Heart right ventricle (tissue), 16 donors: ENCODE data around the gene CHRM1. TPM values are rescaled to one million over a fixed set of nuclear protein-coding genes. Genes with fewer than 3 reads are reported as not detected.
"Not testable (repeated sequence)": the region's sequence is repeated elsewhere in the genome, so short reads cannot be mapped to it uniquely, and the experiment has no call there.

Experiments used
- ATAC-seq, 8 donors: fragments of 200-7000 bp; cut with Tn5 transposase; one replicate each; pipeline ENCODE4 v1.9.1; 2020; ENCODE audit warnings: mild to moderate bottlenecking in 8 of 8, moderate library complexity in 8 of 8, moderate number of reproducible peaks in 1 of 8
- DNase-seq, 2 donors: peaks; one replicate each; pipeline ENCODE4 v3.0.0-alpha.2; 2020
- H3K27ac ChIP-seq, 10 donors: fragments of 200-600 bp; sonication (generic) in 2 of 10; one replicate each; pipeline versions ENCODE4 v1.5.0 to v1.8.0; 2020 to 2022; ENCODE audit warnings: mild to moderate bottlenecking in 3 of 10
- H3K27me3 ChIP-seq, 7 donors: fragments of 200-600 bp; one replicate each; pipeline ENCODE4 v1.8.0; 2021 to 2022; ENCODE audit warnings: mild to moderate bottlenecking in 2 of 7
- H3K36me3 ChIP-seq, 9 donors: fragments of 200-600 bp; sonication (generic) in 1 of 9; one replicate each; pipeline versions ENCODE4 v1.5.0 to v1.8.0; 2020 to 2022; ENCODE audit warnings: mild to moderate bottlenecking in 2 of 9
- H3K4me1 ChIP-seq, 9 donors: fragments of 200-600 bp; sonication (generic) in 1 of 9; one replicate each; pipeline versions ENCODE4 v1.5.0 to v1.8.0; 2020 to 2022; ENCODE audit warnings: mild to moderate bottlenecking in 4 of 9
- H3K4me3 ChIP-seq, 10 donors: fragments of 200-600 bp; sonication (generic) in 2 of 10; one replicate each; pipeline versions ENCODE4 v1.5.0 to v1.8.0; 2020 to 2022; ENCODE audit warnings: mild to moderate bottlenecking in 7 of 10, moderate library complexity in 2 of 10
- H3K9me3 ChIP-seq, 11 donors: fragments of 200-600 bp in 10 of 11; sonication (generic) in 2 of 11; one replicate each; pipeline versions ENCODE4 v1.5.0 to v1.8.0; 2013 to 2022; ENCODE audit warnings: mild to moderate bottlenecking in 2 of 11, control low read depth in 1 of 11, moderate library complexity in 1 of 11
- WGBS, 2 donors: extraction: QIAGEN DNeasy Blood & Tissue Kit; methylation state at CpG; one replicate each; pipeline ENCODE4 v1.1.7; 2013; ENCODE audit warnings: inconsistent platforms in 1 of 2; 5-methylcytosine and 5-hydroxymethylcytosine counted together
- intact Hi-C, 10 donors: fragments of 100-400 bp; cut with DNase I; formaldehyde crosslinking; loops; one replicate each; pipeline versions ENCODE4 v1.11.1 to v1.14.2; 2022
- polyA plus RNA-seq, 2 donors: library from polyadenylated mRNA; stranded (reverse); fragments of 200-250 nt; gene quantifications; one replicate each; pipeline ENCODE4 v1.2.3, GENCODE V29; 2013
- total RNA-seq, 10 donors: library from RNA; stranded (reverse); fragmentation: NEBNext Ultra II Directional in 3 of 10; extraction: Animal tissue kit (Norgen Biotek cat#: 25700) in 3 of 10; gene quantifications; one replicate each; pipeline versions ENCODE4 v1.2.1 to v1.2.4, GENCODE V29; 2021 to 2023
- TF ChIP-seq, protein P1 (sequence below), 9 donors: fragments of 200-600 bp; sonication (generic) in 2 of 9; IDR thresholded peaks; one replicate each; pipeline versions ENCODE4 v1.5.0 to v1.8.0; 2021 to 2022; ENCODE audit warnings: antibody characterized with exemption in 9 of 9, mild to moderate bottlenecking in 5 of 9, moderate library complexity in 1 of 9
- donor health status: Arrhythmogenic right ventricular cardiomyopathy.
- donor health status: ischemic (EF 13 %, LVEDD 7.1; RV severe dilation, severe dysfunction).
- donor health status: healthy with polysubstance abuse.
- donor health status: DM: no; HTN: yes; CAD: no.
- donor health status: DM: no; HTN: no; CAD: no.
- donor health status: ischemic (EF 25% LVEDD 6.9; RV normal size, moderate dysfunction).
- donor health status: ischemic (EF 25% LVEDD 5.7; RV mildly dilated, moderate dysfunction).
- donor health status: healthy.
- donor health status: DM: yes; HTN: yes; CAD: no.
- donor health status: Ischemic cardiomyopathy.
- donor health status: ischemic (EF 35%, LVEDD 5.7; RV mildly dilated, moderate dysfunction).
- donor health status: nonischemic (EF 11% LVEDD 7.7; RV severe dilation, severe dysfunction).
- donor health status: DM: yes; HTN: yes; CAD: no.
- donor health status: PGD.
- donor health status: ischemic (EF 29% LVEDD 5.4; RV normal size, mild dysfunction).
- donor health status: nonischemic (EF 23%, LVEDD 6.1; RV moderate dilation, normal function).

The CHRM1 gene
- total and polyA plus RNA-seq, 12 donors = not detected

DNA sequence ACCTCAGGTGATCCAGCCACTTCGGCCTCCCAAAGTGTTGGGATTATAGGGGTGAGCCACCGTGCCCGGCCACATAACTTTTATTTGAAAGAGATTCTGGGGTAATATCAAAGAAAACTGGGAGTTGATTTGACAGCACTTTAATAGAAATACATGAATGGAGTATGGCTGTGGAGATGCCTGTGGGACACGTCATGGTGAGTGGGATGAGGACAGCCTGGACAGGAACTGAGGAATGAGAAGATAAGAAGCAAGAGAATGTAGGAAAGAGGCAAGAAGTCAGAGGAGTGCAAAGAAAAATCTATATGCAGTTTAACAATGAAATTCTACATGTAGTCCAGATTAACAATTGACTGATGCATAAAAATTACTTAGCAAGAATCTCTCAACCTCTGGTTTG lies 32.6 kb upstream of the CHRM1 start:
- no peak for ATAC-seq
- no peak for DNase-seq
- peaks cover 0 to 4% (median 0%) of the 10 kb centered on the region in 7 donors for H3K27me3 ChIP-seq
- intact Hi-C loops = no loop called here
- no peaks in the 10 kb centered on the region for H3K36me3 ChIP-seq
- H3K9me3 ChIP-seq = no peaks in the 10 kb centered on the region
- peaks cover 0 to 7% (median under 1%) of the 10 kb centered on the region in 9 donors for H3K4me1 ChIP-seq
- TF ChIP-seq, protein P1, sequence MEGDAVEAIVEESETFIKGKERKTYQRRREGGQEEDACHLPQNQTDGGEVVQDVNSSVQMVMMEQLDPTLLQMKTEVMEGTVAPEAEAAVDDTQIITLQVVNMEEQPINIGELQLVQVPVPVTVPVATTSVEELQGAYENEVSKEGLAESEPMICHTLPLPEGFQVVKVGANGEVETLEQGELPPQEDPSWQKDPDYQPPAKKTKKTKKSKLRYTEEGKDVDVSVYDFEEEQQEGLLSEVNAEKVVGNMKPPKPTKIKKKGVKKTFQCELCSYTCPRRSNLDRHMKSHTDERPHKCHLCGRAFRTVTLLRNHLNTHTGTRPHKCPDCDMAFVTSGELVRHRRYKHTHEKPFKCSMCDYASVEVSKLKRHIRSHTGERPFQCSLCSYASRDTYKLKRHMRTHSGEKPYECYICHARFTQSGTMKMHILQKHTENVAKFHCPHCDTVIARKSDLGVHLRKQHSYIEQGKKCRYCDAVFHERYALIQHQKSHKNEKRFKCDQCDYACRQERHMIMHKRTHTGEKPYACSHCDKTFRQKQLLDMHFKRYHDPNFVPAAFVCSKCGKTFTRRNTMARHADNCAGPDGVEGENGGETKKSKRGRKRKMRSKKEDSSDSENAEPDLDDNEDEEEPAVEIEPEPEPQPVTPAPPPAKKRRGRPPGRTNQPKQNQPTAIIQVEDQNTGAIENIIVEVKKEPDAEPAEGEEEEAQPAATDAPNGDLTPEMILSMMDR (IDR thresholded peaks at IDR 0.05) = no peak
- no peak overlapping the region for H3K4me3 ChIP-seq
- 73 to 76% methylated on average over 4 of the region's 4 CpGs for WGBS, 2 donors
- H3K27ac ChIP-seq = no peak overlapping the region

DNA sequence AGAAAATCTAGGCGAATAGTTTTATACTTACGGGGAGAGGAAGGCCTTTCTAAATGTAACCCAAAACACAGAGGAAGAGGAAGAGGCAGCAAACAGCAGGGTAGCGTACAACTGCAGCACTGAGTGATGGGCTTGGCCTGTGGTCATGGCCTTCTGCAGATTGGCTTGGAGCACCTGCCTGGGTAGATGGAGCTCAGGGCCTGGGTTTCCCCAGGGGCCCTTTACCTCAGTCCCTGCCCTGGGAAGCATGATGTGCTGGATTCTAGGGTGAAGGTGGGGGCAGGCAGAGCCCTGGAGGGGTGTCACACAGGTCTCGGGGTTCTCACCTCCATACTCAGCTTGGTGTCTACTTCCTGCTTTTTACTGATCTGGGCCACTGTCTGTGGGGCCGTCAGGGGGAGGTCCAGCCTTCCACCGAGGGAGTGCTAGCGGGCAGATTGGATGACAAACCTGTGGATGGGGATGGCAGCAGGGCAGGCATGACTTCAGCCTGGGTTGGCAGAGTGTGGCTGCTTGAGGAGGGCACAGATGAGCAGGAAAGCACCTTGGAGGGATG lies 27.7 kb upstream of the CHRM1 start:
- no peak for ATAC-seq
- Histone ChIP-seq H3K27ac (no peak overlapping the region), H3K4me3 (no peak overlapping the region), H3K36me3 (no peaks in the 10 kb centered on the region), H3K4me1 (no peaks in the 10 kb centered on the region), H3K9me3 (peaks cover 0 to 11% (median 0%) of the 10 kb centered on the region in 11 donors), H3K27me3 (peaks cover 0 to 4% (median 0%) of the 10 kb centered on the region in 7 donors)
- 76 to 83% methylated on average over 7 of the region's 7 CpGs for WGBS, 2 donors
- intact Hi-C loops = no loop called here
- no peak for DNase-seq
- TF ChIP-seq, protein P1 (IDR thresholded peaks at IDR 0.05) = no peak

DNA sequence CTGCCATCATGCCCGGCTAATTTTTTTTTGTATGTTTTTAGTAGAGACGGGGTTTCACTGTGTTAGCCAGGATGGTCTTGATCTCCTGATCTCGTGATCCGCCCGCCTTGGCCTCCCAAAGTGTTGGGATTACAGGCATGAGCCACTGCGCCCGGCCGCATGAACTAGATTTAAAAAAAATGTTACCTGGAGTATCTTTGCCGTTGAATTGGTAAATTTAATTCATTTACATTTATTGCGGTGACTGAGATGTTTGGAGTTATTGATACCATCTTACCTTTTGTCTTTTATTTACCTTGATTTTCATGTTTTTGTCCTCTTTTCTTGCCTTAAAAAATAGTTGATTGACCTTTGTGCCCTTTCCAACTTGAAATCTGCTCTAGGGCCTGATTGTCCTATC lies 24.4 kb upstream of the CHRM1 start:
- intact Hi-C loops, H3K27me3 ChIP-seq, DNase-seq, H3K4me3 ChIP-seq, ATAC-seq, H3K27ac ChIP-seq, H3K36me3 ChIP-seq, H3K4me1 ChIP-seq: not testable (repeated sequence)
- 95% methylated on average over 10 of the region's 10 CpGs for WGBS, 2 donors
- H3K9me3 ChIP-seq = peaks cover 0 to 11% (median 0%) of the 10 kb centered on the region in 11 donors

DNA sequence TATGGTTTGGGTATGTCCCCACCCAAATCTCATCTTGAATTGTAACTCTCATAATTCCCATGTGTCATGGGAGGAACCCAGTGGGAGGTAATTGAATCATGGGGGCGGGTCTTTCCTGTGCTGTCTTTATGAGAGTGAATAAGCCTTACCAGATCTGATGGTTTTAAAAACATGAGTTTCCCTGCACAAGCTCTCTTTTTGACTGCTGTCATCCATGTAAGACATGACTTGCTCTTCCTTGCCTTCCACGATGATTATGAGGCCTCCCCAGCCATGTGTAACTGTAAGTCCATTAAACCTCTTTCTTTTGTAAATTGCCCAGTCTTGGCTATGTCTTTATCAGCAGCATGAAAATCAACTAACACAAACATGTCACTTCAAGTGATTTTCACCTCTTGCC lies 16.4 kb upstream of the CHRM1 start:
- WGBS, 2 donors = 85 to 87% methylated on average over 2 of the region's 2 CpGs
- H3K36me3 ChIP-seq, H3K27me3 ChIP-seq, H3K4me1 ChIP-seq, H3K4me3 ChIP-seq, H3K27ac ChIP-seq, DNase-seq, ATAC-seq, H3K9me3 ChIP-seq, intact Hi-C loops: not testable (repeated sequence)

DNA sequence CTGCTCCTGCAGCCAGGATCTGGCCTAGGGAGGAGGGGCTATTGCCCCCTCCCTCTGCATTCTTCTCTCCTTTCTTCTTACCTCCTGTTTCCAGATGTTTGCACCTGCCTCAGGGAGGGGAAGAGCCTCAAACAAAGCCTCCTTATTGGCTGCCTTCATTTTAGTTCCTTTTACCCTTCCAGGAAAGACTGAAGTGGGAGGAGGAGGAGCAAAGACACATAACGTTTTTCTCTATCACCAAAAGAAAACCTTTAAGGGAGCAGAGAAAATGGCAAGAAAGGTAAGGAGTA lies 13.3 kb upstream of the CHRM1 start:
- H3K9me3 ChIP-seq = no peaks in the 10 kb centered on the region
- TF ChIP-seq, protein P1 (IDR thresholded peaks at IDR 0.05) = no peak
- intact Hi-C loops = no loop called here
- no peak for DNase-seq
- no peaks in the 10 kb centered on the region for H3K36me3 ChIP-seq
- H3K4me3 ChIP-seq = no peak overlapping the region
- H3K4me1 ChIP-seq = peaks cover 0 to 6% (median 0%) of the 10 kb centered on the region in 9 donors
- 36 to 40% methylated on average over 1 of the region's 1 CpG for WGBS, 2 donors
- peaks cover 0 to 11% (median 0%) of the 10 kb centered on the region in 7 donors for H3K27me3 ChIP-seq
- no peak for ATAC-seq
- H3K27ac ChIP-seq = no peak overlapping the region
